GM12873 (cell line): ENCODE data around the gene TMEM131L.

Experiments used
- CTCF ChIP-seq: IDR thresholded peaks from 2 replicates; pipeline ENCODE4 v1.5.1; 2012; ENCODE audit warnings: low read depth, mild to moderate bottlenecking, moderate library complexity, low read length, control low read depth; ENCODE audit not compliant: insufficient read depth; ENCODE audit errors: missing control alignments

TMEM131L gene

GRCh38 chr4:153593161-153593560 is 127.0 kb downstream of the TMEM131L start:
- no peak for TF ChIP-seq CTCF

GRCh38 chr4:153594210-153594609 is 128.1 kb downstream of the TMEM131L start:
- no peak for TF ChIP-seq CTCF

GRCh38 chr4:153595894-153596601 is 129.9 kb downstream of the TMEM131L start:
- TF ChIP-seq CTCF, result no peak

GRCh38 chr4:153602758-153603157 is 136.6 kb downstream of the TMEM131L start:
- no peak for TF ChIP-seq CTCF

GRCh38 chr4:153603258-153603657 is 137.1 kb downstream of the TMEM131L start:
- TF ChIP-seq CTCF, result no peak

GRCh38 chr4:153603835-153604234 is 137.7 kb downstream of the TMEM131L start:
- no peak for TF ChIP-seq CTCF

GRCh38 chr4:153610623-153611376 is 144.6 kb downstream of the TMEM131L start:
- no peak for TF ChIP-seq CTCF
